Measurements from ENCODE around the gene THRB.

DNA sequence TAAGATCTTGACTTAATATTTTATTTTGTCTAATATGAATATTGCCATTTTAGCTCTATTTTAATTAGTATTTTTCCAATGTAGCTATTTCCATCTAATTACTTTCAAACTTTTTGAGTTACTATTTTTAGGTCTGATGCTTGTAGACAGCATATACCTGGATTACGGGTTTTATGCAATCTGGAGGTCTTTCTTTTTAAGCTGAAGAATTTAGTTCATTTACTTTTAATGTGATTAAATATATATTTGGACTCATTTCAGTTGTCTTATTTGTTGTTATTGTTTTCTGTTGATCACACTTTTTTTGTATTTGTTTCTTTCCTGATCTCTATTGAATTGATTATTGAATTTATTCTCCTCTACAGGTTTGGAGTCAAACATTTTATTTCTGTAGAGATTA is 30.3 kb downstream of the THRB start:
- TF ChIP-seq, protein P1, sequence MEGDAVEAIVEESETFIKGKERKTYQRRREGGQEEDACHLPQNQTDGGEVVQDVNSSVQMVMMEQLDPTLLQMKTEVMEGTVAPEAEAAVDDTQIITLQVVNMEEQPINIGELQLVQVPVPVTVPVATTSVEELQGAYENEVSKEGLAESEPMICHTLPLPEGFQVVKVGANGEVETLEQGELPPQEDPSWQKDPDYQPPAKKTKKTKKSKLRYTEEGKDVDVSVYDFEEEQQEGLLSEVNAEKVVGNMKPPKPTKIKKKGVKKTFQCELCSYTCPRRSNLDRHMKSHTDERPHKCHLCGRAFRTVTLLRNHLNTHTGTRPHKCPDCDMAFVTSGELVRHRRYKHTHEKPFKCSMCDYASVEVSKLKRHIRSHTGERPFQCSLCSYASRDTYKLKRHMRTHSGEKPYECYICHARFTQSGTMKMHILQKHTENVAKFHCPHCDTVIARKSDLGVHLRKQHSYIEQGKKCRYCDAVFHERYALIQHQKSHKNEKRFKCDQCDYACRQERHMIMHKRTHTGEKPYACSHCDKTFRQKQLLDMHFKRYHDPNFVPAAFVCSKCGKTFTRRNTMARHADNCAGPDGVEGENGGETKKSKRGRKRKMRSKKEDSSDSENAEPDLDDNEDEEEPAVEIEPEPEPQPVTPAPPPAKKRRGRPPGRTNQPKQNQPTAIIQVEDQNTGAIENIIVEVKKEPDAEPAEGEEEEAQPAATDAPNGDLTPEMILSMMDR (IDR thresholded peaks at IDR 0.05), result no peak
- TF ChIP-seq POLR2A (IDR thresholded peaks at IDR 0.05) (no peak), POLR2AphosphoS5 (IDR thresholded peaks at IDR 0.05) (no peak), EP300 (IDR thresholded peaks at IDR 0.05) (no peak)
